ENCODE data around the gene TP73.

TP73 gene

GRCh38 chr1:3777078-3777547, 124.8 kb downstream of the TP73 start:
- TF ChIP-seq SIN3A (IDR thresholded peaks at IDR 0.05; ENCODE audit: borderline replicate concordance, insufficient read depth, low read length), result no peak
- TF ChIP-seq POLR2AphosphoS5 (IDR thresholded peaks at IDR 0.05; ENCODE audit: low read depth, low read length), result no peak
- TF ChIP-seq FOXP2 (optimal IDR thresholded peaks at IDR 0.05; ENCODE audit: borderline replicate concordance, extremely low read depth, extremely low read length, insufficient read depth), result no peak
- TF ChIP-seq REST (IDR thresholded peaks at IDR 0.05; ENCODE audit: insufficient read depth in 1 of 2, low read depth in 2 of 2, low read length in 2 of 2), result no peak
- TF ChIP-seq TAF1 (IDR thresholded peaks at IDR 0.05; ENCODE audit: borderline replicate concordance, insufficient read depth, low read length), result no peak

DNA sequence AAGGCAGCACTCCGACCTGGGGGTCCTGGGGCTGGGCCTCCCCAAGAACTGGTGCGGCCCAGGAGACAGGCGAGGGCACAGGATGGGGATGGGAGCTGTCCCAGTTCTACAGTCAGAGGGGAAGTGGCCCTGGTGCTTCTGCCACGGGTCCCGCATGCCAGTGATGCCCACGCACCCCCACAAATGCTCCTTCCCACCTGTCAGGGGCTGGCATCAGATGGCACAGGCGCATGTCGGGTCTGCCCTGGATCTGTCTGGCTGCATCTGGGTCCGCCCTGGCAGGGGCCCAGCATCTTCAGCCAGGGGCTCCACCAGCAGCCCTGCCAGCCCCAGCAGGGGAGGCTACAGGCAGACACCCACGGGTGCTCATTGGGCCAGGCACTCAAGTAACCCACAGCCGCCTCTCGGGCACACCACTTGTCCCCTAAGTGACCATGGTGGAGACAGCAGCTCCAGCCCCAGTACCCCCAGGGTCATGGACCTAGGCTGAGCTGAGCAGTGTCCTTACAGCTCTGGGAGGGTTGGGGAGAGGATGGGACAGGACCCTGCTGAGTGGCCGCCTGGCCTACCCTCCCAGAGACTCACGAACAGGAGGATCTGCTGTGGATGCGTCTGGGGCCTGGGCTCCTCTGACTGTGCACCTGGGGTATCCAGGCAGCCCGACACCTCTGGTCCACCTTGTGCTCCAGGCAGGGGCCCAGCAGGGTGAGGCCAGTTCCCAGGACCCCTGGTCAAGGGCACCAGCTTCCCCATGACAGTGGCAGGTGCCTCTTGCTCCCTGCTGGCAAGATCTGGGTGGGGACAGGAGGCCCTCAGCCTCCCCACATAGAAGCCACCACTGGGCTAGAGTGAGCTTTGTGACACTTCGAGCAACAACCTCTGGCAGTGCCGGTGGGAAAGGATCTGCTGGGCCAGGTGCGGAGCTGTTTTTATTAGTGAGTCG, 125.6 kb downstream of the TP73 start:
- TF ChIP-seq SIN3A (IDR thresholded peaks at IDR 0.05; ENCODE audit: borderline replicate concordance, insufficient read depth, low read length) (no peak), FOXP2 (optimal IDR thresholded peaks at IDR 0.05; ENCODE audit: borderline replicate concordance, extremely low read depth, extremely low read length, insufficient read depth) (no peak), POLR2AphosphoS5 (IDR thresholded peaks at IDR 0.05; ENCODE audit: low read depth, low read length) (no peak), TAF1 (IDR thresholded peaks at IDR 0.05; ENCODE audit: borderline replicate concordance, insufficient read depth, low read length) (no peak), REST (IDR thresholded peaks at IDR 0.05; ENCODE audit: insufficient read depth in 1 of 2, low read depth in 2 of 2, low read length in 2 of 2) (no peak)

- no peak for TF ChIP-seq POLR2AphosphoS5 (IDR thresholded peaks at IDR 0.05; ENCODE audit: low read depth, low read length)
These were observed 126.4 kb downstream of the TP73 start for GRCh38 chr1:3778590-3779264.

GRCh38 chr1:3779265-3779911, 127.1 kb downstream of the TP73 start:
- no peak for TF ChIP-seq REST (IDR thresholded peaks at IDR 0.05; ENCODE audit: insufficient read depth in 1 of 2, low read depth in 2 of 2, low read length in 2 of 2)
- TF ChIP-seq TAF1 (IDR thresholded peaks at IDR 0.05; ENCODE audit: borderline replicate concordance, insufficient read depth, low read length), result no peak
- no peak for TF ChIP-seq POLR2AphosphoS5 (IDR thresholded peaks at IDR 0.05; ENCODE audit: low read depth, low read length)
- no peak for TF ChIP-seq FOXP2 (optimal IDR thresholded peaks at IDR 0.05; ENCODE audit: borderline replicate concordance, extremely low read depth, extremely low read length, insufficient read depth)
- TF ChIP-seq SIN3A (IDR thresholded peaks at IDR 0.05; ENCODE audit: borderline replicate concordance, insufficient read depth, low read length), result no peak

DNA sequence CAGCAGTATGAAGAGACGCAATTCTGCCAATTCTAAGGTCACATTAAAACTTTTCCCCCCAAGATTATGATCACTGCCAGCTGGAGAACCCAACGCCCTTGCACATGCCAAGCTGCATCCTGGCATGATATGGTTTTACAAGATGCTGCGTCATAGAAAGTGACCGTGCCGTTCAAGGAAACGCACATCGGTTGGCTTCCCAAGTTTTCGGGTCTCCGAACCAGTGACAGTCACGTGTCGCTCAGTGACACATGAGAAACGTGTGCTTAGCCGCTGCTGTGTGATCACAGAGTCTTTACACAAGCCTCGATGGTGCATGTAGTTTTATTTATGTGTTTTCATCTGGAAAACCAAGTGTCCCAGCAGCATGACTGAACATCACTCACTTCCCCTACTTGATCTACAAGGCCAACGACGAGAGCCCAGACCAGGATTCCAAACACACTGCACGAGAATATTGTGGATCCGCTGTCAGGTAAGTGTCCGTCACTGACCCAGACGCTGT, 127.6 kb downstream of the TP73 start:
- TF ChIP-seq REST (IDR thresholded peaks at IDR 0.05; ENCODE audit: insufficient read depth in 1 of 2, low read depth in 2 of 2, low read length in 2 of 2) (no peak), POLR2AphosphoS5 (IDR thresholded peaks at IDR 0.05; ENCODE audit: low read depth, low read length) (no peak), TAF1 (IDR thresholded peaks at IDR 0.05; ENCODE audit: borderline replicate concordance, insufficient read depth, low read length) (no peak), SIN3A (IDR thresholded peaks at IDR 0.05; ENCODE audit: borderline replicate concordance, insufficient read depth, low read length) (no peak), FOXP2 (optimal IDR thresholded peaks at IDR 0.05; ENCODE audit: borderline replicate concordance, extremely low read depth, extremely low read length, insufficient read depth) (no peak)
